NCI-H446 treated with DMSO at 0.1 percent for 48 hours (cell line): ENCODE measurements around the gene KIAA0930.
A peak's percentile ranks its signal among the peaks of the same experiment; 100 is the strongest.

ENCODE experiments used
- DNase-seq: peaks from one replicate; lab custom pipeline; 2025; lab: John Stamatoyannopoulos, UW

Gene KIAA0930

DNA sequence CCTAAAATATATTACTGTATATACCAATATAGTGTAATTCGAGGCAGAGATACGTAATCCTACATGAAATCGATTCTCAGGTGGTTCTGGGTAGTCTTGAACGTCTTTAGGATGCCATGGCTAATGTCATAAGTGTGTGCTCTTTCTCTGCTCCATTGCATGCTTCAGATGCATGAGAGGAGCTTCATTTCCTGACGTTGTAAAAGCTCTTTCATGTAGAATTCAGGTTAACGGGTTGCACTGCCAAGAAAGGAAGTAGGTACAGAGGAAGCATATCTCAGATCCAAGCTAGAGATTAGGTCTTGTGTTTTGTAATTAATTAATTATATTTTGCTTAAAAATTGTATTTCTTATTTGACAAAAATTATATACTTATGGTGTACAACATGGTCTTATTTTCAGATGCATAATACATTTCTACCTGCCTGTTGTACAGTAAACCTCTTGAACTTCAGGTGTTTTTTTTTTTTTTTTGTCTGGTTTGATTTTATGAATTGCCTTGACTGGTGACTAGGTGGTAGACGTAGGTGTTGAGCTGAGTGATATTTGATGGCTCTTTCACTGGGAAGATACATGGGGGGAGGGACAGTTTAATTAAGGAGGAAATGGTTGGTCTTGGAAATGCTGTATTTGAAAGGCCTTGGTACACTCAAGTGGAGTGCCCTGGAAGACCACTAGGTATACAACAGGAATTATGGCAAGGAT lies 67.7 kb downstream of the KIAA0930 start:
- no peak for DNase-seq

DNA sequence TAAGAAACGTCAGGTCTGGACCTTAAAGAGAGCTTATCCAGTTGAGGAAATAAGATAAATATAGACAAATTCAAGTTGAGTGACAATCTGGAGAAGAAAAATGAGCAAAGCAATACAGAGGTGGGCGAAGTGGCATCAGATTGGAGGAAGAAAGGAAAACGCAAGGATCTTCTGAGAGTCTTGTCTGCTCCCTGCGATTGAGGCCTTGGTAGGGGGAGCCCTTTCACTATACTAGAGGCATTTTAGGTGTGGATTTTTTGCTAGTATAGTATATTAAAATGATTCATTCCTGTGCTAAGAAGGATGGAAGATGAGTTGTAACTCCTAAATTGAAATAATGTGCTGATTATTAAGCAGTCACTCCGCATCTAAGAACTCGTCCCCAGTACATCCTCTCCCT lies 68.9 kb downstream of the KIAA0930 start:
- no peak for DNase-seq

GRCh38 chr22:45169591-45170466 lies 70.9 kb downstream of the KIAA0930 start:
- DNase-seq = no peak

DNA sequence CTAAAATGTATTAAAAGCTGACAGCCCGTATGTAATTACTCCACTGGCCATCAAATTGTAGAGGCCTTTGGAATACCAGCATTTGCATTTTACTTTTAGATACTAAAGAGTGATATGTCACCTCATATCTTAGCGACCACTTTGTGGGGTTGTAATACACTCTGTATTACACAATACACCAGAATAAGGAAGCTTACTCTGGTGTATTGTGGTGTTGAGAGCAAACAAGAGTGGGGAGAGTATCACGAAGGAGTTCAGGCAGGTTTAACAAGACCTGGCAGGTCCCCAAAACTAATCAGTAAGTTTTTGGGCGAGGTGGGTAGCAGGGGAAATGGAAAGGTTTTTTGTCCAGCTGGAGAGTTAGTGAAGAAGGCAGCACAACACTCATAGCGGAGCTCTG lies 73.8 kb downstream of the KIAA0930 start:
- no peak for DNase-seq

DNA sequence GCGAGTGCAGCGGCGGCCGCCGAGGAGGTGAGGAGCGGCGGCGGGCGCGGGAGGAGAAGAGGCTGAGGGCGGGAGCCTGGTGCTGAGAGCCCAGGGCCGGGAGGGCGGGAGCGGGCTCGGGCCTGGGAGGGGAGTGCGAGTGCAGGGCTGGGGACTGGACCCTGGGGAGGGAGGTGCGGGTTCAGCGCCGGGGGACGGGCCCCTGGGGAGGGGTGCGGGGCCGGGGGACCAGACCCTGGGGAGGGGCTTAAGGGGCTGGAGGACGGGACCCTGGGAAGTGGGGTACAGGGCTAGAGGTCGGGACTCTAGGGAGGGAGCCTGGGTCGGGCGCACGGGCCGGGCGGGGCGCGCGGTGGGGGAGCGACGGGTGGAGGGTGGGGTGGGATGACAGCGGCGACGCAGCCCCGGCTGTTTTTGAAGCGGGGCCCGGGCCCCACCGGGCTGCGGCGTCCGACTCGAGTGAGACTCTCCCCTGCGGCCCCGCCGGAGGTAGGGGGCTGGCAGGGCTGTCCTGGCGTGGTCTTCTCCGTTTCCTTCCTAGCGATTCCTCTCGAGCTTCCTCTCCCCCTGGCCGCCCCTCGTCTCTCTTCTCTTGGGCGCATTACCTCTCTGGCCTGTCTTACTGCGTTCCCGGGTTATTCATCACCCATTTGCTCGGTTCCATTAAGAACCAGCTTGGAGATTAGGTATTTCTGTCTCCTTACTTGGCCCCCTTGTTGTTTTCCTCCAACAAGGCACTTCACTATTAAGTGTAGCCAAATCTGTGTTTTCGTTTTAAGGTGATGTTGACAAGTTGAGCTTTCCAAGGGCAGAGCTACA lies 76.2 kb downstream of the KIAA0930 start:
- no peak for DNase-seq

DNA sequence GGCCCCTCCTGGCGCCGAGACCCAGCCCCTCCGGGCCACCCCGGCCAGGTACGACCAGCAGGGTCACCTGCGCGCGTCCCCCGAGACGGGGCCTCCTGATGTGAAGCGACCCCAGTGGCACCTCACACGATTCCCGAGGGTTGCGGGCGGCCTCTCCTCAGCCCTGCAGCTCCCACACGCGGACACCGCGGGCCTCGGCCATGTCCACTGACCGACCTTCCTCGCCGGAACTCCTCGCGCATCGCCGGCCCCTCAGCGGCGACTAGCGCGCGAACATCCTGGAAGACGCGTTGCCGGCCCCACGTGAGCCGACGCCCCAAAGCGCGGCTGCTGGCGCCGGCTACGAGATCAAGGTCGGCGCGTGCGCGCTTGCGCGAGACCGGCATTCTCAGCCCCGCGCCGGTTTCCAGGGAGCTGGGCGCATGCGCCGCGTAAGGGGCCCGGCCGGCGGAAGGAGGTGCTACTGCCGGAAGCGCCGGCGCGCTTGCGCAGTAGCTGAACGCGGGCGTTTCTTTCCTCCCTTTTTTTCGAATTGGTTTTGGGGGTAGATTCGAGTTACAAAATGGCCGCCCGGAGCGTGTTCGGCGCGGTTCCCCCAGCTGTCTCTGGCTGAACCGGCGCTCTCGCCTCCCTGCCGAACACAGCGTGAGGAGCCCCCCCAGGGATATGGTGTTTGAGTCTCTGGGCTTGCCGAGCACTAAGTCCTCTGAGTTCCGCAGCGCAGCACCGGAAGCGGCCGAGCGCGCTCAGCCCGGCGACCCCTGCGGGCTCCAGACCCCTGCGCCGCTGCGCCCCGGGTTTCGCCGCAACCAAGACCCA lies 77.0 kb downstream of the KIAA0930 start, which contains the start of gene NUP50:
NUP50 (plus strand) TSS at position 475 of the 819 bp plus-strand sequence. CDS start 4,253 bp downstream, outside the sequence.
- peak; percentile 92 for DNase-seq

DNA sequence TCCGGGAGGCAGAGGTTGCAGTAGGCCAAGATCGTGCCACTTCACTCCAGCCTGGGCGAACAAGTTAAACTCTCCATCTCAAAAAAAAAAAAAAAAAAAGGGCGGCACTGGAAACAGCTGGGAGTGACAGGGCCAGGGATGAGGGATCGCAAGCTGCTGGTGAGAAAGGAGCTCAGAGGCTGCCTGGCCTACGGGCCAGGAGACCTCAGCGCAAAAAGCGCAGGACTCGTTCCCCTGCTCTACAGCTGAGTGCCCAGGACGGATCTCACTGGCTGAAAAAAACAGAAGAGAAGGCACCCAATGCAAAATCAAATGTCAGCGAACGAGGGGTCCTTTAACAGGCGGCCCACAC lies 77.6 kb downstream of the KIAA0930 start:
- no peak for DNase-seq

GRCh38 chr22:45162531-45162930 lies 78.2 kb downstream of the KIAA0930 start:
- no peak for DNase-seq

GRCh38 chr22:45159652-45160462 lies 80.8 kb downstream of the KIAA0930 start:
- no peak for DNase-seq

DNA sequence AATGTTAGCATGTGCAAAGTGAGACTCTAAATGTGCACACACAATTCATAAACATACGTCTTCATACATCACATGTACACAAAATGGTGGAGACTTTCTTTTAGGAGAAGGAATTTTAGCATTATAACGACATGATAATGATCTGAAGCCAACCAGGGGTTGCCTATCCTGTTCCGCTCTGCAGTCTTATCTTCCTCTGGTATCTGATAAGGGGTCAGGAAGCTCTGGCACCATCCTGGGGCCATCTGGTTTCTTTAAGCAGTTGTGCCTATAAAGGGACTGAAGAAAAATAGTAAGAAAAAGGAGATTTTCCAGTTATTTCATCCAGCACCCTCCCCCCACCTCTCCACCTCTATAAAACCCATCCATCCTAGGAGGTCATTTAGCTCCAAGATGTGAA lies 82.8 kb downstream of the KIAA0930 start:
- DNase-seq = no peak

GRCh38 chr22:45155050-45155840 lies 85.4 kb downstream of the KIAA0930 start:
- no peak for DNase-seq

DNA sequence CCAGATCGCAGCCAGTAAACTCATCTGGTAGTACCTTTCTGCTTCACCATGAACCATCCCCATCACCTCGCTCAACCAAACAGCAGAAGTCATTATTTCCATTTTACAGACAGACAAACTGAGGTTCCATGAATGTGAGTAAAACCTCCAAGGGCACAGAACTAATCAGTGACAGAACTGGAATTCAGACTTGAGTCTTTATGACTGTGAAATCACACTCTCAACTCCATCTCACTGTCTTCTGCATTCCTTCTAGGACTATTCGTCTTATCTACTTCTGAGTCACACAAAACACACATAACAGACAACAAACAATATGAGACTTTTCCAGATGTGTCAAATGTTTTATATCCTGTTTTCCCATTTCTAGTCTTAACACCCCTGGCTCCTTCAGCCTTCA lies 86.3 kb downstream of the KIAA0930 start:
- DNase-seq = no peak

GRCh38 chr22:45151503-45151902 lies 89.2 kb downstream of the KIAA0930 start:
- no peak for DNase-seq

DNA sequence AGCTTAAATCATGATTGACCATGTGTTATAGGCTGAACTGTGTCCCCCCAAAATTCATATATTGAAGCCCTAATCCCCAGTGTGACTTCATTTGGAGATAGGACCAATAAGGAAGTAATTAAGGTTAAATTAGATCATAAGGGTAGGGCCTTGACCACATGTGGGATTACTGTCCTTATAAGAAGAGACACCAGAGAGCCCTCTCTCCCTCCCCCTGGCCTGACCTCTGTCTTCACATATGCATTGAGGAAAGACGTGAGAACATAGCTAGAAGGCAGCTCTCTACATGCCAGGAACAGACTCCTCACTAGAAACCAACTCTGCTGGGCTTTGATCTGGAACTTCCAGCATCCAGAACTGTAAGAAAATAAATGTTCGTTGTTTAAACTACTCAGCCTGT lies 90.6 kb downstream of the KIAA0930 start:
- no peak for DNase-seq

- DNase-seq = no peak
These were observed 91.0 kb downstream of the KIAA0930 start for GRCh38 chr22:45149671-45150070.

DNA sequence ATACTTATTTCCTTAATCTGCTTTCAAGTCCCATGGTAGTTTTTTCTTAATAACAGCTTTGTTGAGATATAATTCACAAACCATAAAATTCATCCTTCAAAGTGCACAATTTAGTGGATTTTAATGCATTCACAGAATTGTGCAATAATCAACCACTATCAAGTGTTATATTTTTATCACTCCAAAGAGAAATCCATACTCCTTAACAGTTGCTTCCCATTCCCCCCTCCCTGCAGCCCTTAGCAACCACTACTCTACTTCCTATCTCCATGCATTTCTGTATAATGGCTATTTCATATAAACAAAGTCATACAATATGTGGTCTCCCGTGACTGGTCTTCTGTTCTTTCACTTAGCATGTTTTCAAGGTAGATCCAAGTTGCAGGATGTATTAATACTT lies 95.8 kb downstream of the KIAA0930 start:
- DNase-seq = no peak

- no peak for DNase-seq
These were observed 98.3 kb downstream of the KIAA0930 start for GRCh38 chr22:45142376-45142775.
